Stimulated activated CD4-positive, alpha-beta T cell treated with anti-CD3 and anti-CD28 coated beads, Interleukin-1b, Interleukin-23, amount 100 ng/mL, for 24 hours (primary cell): Measurements from ENCODE around the gene MEI4.
"Not testable (repeated sequence)": the region's sequence is repeated elsewhere in the genome, so short reads cannot be mapped to it uniquely, and the experiment has no call there.

Experiments
- DNase-seq, 4 experiments: peaks; one replicate each; pipeline ENCODE4 v3.0.0-alpha.2; 2020; ENCODE audit warnings: low read depth in 4 of 4, low spot score in 1 of 4

MEI4 gene

GRCh38 chr6:77674211-77674610, 21.4 kb downstream of the MEI4 start:
- no peak for DNase-seq

DNA sequence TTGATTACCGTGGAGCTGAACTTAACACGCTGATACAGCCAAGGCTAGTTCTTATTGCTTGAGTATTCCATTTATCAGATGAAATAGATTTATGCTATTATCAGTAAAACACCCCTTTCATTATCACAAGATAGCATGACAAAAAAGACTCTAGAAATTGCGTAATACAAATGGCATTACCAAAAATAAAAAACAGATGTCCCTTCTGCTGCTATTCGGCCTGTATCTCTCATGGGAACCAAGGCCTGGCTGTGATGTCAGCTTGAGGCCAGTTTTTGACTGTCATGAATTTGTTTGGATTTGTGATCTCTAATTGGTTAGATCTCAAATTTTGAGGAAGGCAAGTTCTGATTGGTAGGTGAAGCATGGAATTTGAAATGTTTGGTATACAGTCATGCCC, 25.2 kb downstream of the MEI4 start:
- no peak for DNase-seq

GRCh38 chr6:77683515-77683914, 30.7 kb downstream of the MEI4 start:
- no peak for DNase-seq

DNA sequence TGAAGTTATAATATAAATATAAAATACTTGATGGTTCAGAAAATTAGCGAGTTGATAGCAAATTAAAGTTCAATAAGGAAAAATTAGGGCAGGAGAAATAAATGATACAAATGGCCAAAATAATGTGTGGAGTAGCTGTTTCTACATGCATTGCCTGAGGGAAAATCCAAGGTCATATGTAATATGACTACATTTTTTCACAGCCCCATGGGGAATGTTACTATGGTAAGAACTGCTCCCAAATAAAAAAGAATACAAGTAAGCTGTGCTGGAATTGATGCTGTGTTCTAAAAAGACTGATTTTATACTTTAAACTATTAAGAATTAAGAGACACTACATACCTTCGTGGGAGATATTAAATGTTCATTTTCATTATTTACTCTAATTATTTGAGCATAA, 34.1 kb downstream of the MEI4 start:
- no peak for DNase-seq

DNA sequence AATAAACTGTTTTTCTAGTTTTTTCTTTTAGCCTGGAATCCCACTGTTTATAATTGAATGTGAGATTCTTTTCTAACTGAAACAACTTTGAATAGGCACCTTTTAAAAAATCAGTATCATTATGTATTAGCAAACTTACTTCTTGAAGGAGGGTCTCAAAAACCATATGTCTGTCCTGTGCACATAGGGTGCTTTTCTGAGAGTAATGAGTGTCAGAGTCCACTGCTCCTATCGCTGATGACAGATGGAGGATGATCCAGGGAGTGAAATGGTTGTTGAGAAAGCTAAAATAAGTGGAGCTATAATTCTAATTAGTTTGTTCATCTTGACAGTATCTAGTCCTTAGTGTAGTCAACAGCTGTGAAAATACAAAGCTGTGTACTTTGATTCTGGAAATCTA, 35.8 kb downstream of the MEI4 start:
- DNase-seq: no peak

GRCh38 chr6:77700095-77700494, 47.3 kb downstream of the MEI4 start:
- DNase-seq: not testable (repeated sequence)

GRCh38 chr6:77707603-77708002, 54.8 kb downstream of the MEI4 start:
- no peak for DNase-seq

DNA sequence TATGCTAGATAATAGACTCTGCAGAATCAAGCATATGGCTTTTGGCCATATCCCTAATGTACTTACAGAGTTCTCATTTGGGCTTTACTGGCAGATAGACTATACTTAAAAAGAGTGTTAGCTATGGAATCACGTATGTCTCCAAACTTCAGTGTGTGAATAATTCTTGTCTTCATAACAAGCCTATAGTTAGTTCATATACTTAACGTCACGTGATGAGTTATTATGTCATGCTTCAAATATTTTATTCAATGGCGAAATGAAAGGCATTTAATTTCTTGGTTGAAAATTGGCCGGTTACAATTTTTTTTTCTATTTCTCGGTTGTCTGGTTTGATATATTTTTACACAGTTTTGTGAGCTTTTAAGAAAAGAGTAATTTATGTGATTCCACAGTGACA, 62.7 kb downstream of the MEI4 start:
- DNase-seq: no peak

GRCh38 chr6:77716311-77716710, 63.5 kb downstream of the MEI4 start:
- DNase-seq: no peak

DNA sequence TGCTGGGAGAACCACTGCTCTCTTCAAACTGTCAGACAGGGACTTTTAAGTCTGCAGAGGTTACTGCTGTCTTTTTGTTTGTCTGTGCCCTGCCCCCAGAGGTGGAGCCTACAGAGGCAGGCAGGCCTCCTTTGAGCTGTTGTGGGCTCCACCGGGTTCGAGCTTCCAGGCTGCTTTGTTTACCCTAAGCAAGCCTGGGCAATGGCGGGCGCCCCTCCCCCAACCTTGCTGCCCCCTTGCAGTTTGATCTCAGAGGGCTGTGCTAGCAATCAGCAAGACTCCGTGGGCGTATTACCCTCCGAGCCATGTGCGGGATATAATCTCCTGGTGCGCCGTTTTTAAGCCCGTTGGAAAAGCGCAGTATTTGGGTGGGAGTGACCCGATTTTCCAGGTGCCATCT, 83.2 kb downstream of the MEI4 start:
- DNase-seq: not testable (repeated sequence)

DNA sequence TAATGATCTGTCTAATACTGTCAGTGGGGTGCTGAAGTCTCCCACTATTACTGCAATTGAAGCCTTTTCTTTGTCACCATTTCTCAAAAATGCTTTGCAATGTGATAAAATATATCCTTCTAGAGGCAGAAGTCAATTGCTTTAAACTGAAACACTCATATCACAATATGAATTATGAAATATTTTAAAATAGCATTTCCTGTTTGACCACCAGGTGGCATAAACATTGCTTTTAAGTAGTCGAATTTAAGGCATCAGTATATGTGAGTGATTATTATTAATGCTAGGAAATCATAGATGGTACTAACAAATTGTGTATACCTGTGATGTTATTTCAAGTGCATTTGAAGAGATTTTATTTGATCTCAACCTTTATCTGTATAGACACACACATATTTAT, 87.5 kb downstream of the MEI4 start:
- no peak for DNase-seq

GRCh38 chr6:77752156-77752555, 99.3 kb downstream of the MEI4 start:
- not testable (repeated sequence) for DNase-seq

DNA sequence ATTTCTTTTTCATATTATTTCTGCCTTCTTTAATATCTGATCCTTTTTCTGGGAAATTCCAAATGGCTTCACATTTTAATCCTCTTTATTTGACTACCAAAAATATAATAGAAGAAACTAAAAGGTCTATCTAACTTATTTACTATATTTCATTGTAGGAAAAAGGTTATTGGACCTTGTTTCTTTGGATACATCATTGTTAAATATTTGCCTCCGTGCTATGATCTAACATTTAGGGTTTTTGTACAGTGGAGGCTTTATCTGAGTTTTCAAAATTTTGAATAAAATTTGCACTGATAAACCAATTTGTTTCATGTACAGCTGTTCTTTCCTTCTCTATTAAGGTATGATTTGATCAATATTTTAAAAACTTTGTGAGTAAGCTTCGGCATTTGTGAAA, 109.5 kb downstream of the MEI4 start:
- DNase-seq: no peak

GRCh38 chr6:77763124-77763523, 110.3 kb downstream of the MEI4 start:
- no peak for DNase-seq

GRCh38 chr6:77764364-77764763, 111.5 kb downstream of the MEI4 start:
- DNase-seq: no peak

DNA sequence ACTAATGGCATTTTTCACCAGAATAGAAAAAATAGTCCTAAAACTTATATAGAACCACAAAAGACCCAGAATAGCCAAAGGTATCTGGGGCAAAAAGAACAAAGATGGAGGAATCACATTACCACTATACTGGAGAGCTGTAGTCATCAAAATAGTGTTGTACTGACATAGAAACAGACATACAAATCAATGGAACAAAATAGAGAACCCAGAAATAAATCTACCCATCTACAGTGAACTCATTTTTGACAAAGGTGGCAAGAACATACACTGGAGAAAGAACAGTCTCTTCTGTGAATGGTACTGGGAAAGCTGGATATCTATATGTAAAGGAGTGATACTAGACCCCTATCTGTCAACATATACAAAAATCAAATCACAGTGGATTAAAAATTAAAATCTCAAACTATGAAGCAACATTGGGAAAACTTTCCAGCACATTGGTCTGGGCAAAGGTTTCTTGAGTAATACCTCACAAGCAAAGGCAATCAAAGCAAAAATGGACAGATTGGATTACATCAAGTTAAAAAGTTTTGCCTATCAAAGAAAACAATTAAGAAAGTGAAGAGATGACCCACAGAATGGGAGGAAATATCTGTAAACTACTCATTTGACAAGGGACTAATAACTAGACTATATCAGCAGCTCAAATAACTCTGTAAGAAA, 120.5 kb downstream of the MEI4 start:
- DNase-seq: no peak

DNA sequence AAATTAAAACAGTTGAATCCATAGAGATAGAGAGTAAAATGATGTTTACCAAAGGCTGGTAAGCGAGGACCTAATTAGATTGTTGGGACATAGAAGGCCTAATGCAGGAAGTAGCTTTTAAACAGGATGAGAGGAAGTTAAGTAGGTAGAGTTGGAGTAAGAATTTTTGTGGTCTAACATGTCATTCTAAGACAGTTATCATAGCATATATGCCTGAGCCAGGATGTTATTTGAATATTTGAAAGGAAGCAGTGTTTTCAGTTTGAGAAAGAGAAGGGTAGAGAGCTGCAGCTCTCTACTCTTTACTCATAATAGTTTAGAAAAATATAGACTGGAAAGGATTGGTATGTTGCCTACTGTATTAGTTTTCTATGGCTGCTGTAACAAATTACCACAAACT, 121.6 kb downstream of the MEI4 start:
- no peak for DNase-seq

DNA sequence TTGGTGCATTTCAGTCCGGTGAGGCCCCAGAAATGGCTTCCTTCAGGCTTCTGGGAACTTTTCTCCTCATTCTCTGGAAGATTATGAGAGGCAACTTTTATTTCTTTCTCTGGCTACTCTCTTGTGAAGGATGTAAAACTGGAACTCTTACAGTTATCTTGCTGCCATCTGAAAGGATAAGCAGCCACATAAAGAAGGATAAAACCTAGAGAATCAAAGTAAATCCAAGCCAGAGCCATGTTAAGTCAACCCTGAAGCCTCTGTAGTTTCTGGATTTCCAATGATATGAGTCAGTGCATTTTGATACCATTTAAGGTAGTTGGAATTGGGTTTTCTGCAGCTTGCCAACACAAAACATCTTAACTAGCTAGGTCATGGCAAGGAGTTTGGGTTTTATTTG, 123.6 kb downstream of the MEI4 start:
- no peak for DNase-seq

DNA sequence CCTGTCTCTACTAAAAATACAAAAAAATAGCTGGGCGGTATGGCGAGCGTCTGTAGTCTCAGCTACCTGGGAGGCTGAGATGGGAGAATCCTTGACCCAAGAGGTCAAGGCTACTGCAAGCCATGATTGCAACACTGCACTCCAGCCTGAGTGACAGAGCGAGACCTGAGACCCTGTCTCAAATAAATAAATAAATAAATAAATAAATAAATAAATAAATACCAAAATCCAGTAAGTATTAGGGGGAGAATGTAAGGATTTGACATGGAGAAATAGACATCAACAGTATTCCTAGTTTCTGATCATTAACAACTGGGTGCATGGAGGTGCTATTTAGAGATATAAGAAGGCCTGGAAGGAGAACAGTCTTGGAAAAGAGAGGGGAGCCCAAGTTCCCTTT, 125.7 kb downstream of the MEI4 start:
- no peak for DNase-seq

DNA sequence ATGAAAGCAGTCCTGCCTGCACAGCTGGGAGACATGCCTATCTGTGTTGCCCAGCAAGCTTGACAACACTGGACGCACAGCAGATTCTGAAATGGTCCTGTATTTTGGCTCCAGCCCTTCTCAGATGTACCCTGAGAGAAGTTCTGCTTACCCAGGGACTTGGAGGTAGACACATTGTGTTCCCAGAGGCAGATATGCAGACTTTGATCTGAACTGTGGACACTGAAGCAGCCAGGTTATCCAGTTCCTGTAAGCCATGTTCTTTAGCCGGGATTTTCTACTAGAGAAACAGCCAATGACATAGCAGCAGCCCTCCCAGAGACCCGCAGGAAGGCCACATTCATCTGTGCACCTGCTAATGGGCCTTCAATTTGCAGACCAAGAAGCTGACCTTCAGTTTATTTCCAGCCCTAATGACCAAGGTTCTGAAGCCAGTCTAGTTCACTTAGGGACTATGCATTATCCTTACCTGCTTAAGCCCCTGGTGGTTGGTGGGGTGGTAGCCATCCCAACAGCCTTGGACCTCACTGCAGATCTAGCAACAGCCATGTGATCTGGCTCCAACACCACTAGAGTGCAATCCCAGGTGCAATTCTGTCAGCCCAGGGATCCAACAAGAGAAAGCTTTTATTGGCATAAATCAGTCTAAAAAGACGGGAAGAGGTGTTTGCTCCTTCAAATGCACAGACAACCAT, 134.2 kb downstream of the MEI4 start:
- no peak for DNase-seq

- DNase-seq: no peak
Observed at GRCh38 chr6:77796824-77797809, 144.3 kb downstream of the MEI4 start.

DNA sequence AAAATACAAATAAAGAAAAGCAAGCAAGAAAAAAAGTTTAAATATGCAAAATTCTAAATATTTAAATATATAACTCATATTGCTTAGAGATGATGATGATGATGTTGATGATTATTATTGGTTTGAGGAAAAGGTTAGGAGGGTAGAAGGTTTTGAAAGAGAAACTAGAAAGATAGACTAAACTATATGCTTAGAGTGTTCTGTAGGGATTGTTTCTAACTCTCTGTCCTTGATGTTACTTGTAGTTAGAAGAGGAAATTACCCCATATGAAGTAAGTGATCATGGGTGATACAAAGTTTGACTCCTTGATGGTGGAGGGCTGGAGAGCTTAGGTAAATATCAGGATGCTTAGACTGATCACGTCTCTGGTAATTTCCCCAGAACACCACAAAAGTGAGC, 159.5 kb downstream of the MEI4 start:
- no peak for DNase-seq
